Measurements from ENCODE around the gene GRK5. TPM values are rescaled to one million over a fixed set of nuclear protein-coding genes. Genes with fewer than 3 reads are reported as not detected.

Gene GRK5
- total RNA-seq, 1 donor = 10.6 TPM

- Histone ChIP-seq H3K4me3 (ENCODE audit: low read length) (no peak overlapping the region), H3K4me1 (ENCODE audit: insufficient read depth, low read length) (peaks cover 13% of the 10 kb centered on the region), H3K9me3 (ENCODE audit: low read depth, low read length) (no peaks in the 10 kb centered on the region), H3K27me3 (ENCODE audit: insufficient read depth, low read length) (no peaks in the 10 kb centered on the region)
Observed at GRCh38 chr10:119386666-119387065, 179.3 kb downstream of the GRK5 start.

GRCh38 chr10:119388849-119389345 is 181.5 kb downstream of the GRK5 start:
- no peaks in the 10 kb centered on the region for H3K9me3 ChIP-seq (ENCODE audit: low read depth, low read length)
- no peaks in the 10 kb centered on the region for H3K27me3 ChIP-seq (ENCODE audit: insufficient read depth, low read length)
- no peak overlapping the region for H3K4me3 ChIP-seq (ENCODE audit: low read length)
- peaks cover 2% of the 10 kb centered on the region for H3K4me1 ChIP-seq (ENCODE audit: insufficient read depth, low read length)

GRCh38 chr10:119391440-119392251 is 184.3 kb downstream of the GRK5 start:
- H3K4me1 ChIP-seq (ENCODE audit: insufficient read depth, low read length) = peaks cover 20% of the 10 kb centered on the region
- H3K27me3 ChIP-seq (ENCODE audit: insufficient read depth, low read length) = no peaks in the 10 kb centered on the region
- H3K9me3 ChIP-seq (ENCODE audit: low read depth, low read length) = no peaks in the 10 kb centered on the region
- no peak overlapping the region for H3K4me3 ChIP-seq (ENCODE audit: low read length)

- no peaks in the 10 kb centered on the region for H3K9me3 ChIP-seq (ENCODE audit: low read depth, low read length)
- H3K4me3 ChIP-seq (ENCODE audit: low read length) = no peak overlapping the region
- H3K4me1 ChIP-seq (ENCODE audit: insufficient read depth, low read length) = peaks cover 25% of the 10 kb centered on the region
- H3K27me3 ChIP-seq (ENCODE audit: insufficient read depth, low read length) = no peaks in the 10 kb centered on the region
Observed at GRCh38 chr10:119393019-119393418, 185.6 kb downstream of the GRK5 start.

- Histone ChIP-seq H3K4me3 (ENCODE audit: low read length) (no peak overlapping the region), H3K9me3 (ENCODE audit: low read depth, low read length) (no peaks in the 10 kb centered on the region), H3K4me1 (ENCODE audit: insufficient read depth, low read length) (peaks cover 25% of the 10 kb centered on the region), H3K27me3 (ENCODE audit: insufficient read depth, low read length) (no peaks in the 10 kb centered on the region)
Observed at GRCh38 chr10:119393421-119393820, 186.1 kb downstream of the GRK5 start.

GRCh38 chr10:119393845-119394244 is 186.5 kb downstream of the GRK5 start:
- H3K4me1 ChIP-seq (ENCODE audit: insufficient read depth, low read length) = peaks cover 25% of the 10 kb centered on the region
- H3K9me3 ChIP-seq (ENCODE audit: low read depth, low read length) = no peaks in the 10 kb centered on the region
- no peak overlapping the region for H3K4me3 ChIP-seq (ENCODE audit: low read length)
- H3K27me3 ChIP-seq (ENCODE audit: insufficient read depth, low read length) = no peaks in the 10 kb centered on the region

- H3K4me1 ChIP-seq (ENCODE audit: insufficient read depth, low read length) = peaks cover 25% of the 10 kb centered on the region
- H3K4me3 ChIP-seq (ENCODE audit: low read length) = no peak overlapping the region
- no peaks in the 10 kb centered on the region for H3K27me3 ChIP-seq (ENCODE audit: insufficient read depth, low read length)
- H3K9me3 ChIP-seq (ENCODE audit: low read depth, low read length) = no peaks in the 10 kb centered on the region
Observed at GRCh38 chr10:119394657-119395279, 187.4 kb downstream of the GRK5 start.

GRCh38 chr10:119395280-119396007 is 188.1 kb downstream of the GRK5 start:
- H3K9me3 ChIP-seq (ENCODE audit: low read depth, low read length) = no peaks in the 10 kb centered on the region
- no peaks in the 10 kb centered on the region for H3K27me3 ChIP-seq (ENCODE audit: insufficient read depth, low read length)
- H3K4me1 ChIP-seq (ENCODE audit: insufficient read depth, low read length) = peaks cover 25% of the 10 kb centered on the region
- H3K4me3 ChIP-seq (ENCODE audit: low read length) = no peak overlapping the region

- H3K27me3 ChIP-seq (ENCODE audit: insufficient read depth, low read length) = no peaks in the 10 kb centered on the region
- peaks cover 25% of the 10 kb centered on the region for H3K4me1 ChIP-seq (ENCODE audit: insufficient read depth, low read length)
- H3K4me3 ChIP-seq (ENCODE audit: low read length) = no peak overlapping the region
- H3K9me3 ChIP-seq (ENCODE audit: low read depth, low read length) = no peaks in the 10 kb centered on the region
Observed at GRCh38 chr10:119396008-119396708, 188.8 kb downstream of the GRK5 start.

- Histone ChIP-seq H3K4me1 (ENCODE audit: insufficient read depth, low read length) (peaks cover 31% of the 10 kb centered on the region), H3K4me3 (ENCODE audit: low read length) (no peak overlapping the region), H3K27me3 (ENCODE audit: insufficient read depth, low read length) (no peaks in the 10 kb centered on the region), H3K9me3 (ENCODE audit: low read depth, low read length) (no peaks in the 10 kb centered on the region)
Observed at GRCh38 chr10:119396709-119397071, 189.3 kb downstream of the GRK5 start.

GRCh38 chr10:119397416-119397815 is 190.0 kb downstream of the GRK5 start:
- H3K4me1 ChIP-seq (ENCODE audit: insufficient read depth, low read length) = peaks cover 34% of the 10 kb centered on the region
- no peak overlapping the region for H3K4me3 ChIP-seq (ENCODE audit: low read length)
- no peaks in the 10 kb centered on the region for H3K27me3 ChIP-seq (ENCODE audit: insufficient read depth, low read length)
- no peaks in the 10 kb centered on the region for H3K9me3 ChIP-seq (ENCODE audit: low read depth, low read length)

GRCh38 chr10:119398996-119399395 is 191.6 kb downstream of the GRK5 start:
- Histone ChIP-seq H3K4me1 (ENCODE audit: insufficient read depth, low read length) (peaks cover 40% of the 10 kb centered on the region), H3K4me3 (ENCODE audit: low read length) (no peak overlapping the region), H3K27me3 (ENCODE audit: insufficient read depth, low read length) (no peaks in the 10 kb centered on the region), H3K9me3 (ENCODE audit: low read depth, low read length) (no peaks in the 10 kb centered on the region)

- H3K4me3 ChIP-seq (ENCODE audit: low read length) = no peak overlapping the region
- no peaks in the 10 kb centered on the region for H3K9me3 ChIP-seq (ENCODE audit: low read depth, low read length)
- peaks cover 45% of the 10 kb centered on the region for H3K4me1 ChIP-seq (ENCODE audit: insufficient read depth, low read length)
Observed at GRCh38 chr10:119399466-119399865, 192.1 kb downstream of the GRK5 start.

GRCh38 chr10:119401671-119402395 is 194.5 kb downstream of the GRK5 start:
- Histone ChIP-seq H3K4me1 (ENCODE audit: insufficient read depth, low read length) (peaks cover 46% of the 10 kb centered on the region), H3K4me3 (ENCODE audit: low read length) (no peak overlapping the region), H3K27me3 (ENCODE audit: insufficient read depth, low read length) (no peaks in the 10 kb centered on the region), H3K9me3 (ENCODE audit: low read depth, low read length) (no peaks in the 10 kb centered on the region)

More at GRCh38 chr10:119399466-119399865, 192.1 kb downstream of the GRK5 start:
- no peaks in the 10 kb centered on the region for H3K27me3 ChIP-seq (ENCODE audit: insufficient read depth, low read length)
